CD14-positive monocyte (primary cell): ENCODE results near the gene JARID2. TPM values are rescaled to one million over a fixed set of nuclear protein-coding genes. Genes with fewer than 3 reads are reported as not detected.

ENCODE experiments used
- DNase-seq, 3 donors: peaks; one replicate each; pipeline ENCODE4 v3.0.0-alpha.2; 2011 to 2022
- H2AFZ ChIP-seq: 2 replicates; pipeline ENCODE4 v1.6.0; 2012; ENCODE audit warnings: mild to moderate bottlenecking, low read depth, low read length, inconsistent platforms; ENCODE audit not compliant: insufficient read depth, poor library complexity, severe bottlenecking
- H3K27ac ChIP-seq, 2 donors: 1 replicate in 1 of 2; 2 replicates in 1 of 2; pipeline ENCODE4 v1.5.1; 2012 to 2013; ENCODE audit warnings: low read length in 2 of 2, control low read depth in 1 of 2, inconsistent platforms in 1 of 2, low read depth in 1 of 2, mild to moderate bottlenecking in 1 of 2
- H3K27me3 ChIP-seq, 2 donors: one replicate each; pipeline versions ENCODE4 v1.6.0 to v1.6.1; 2011 to 2013; ENCODE audit warnings: low read length in 2 of 2; ENCODE audit not compliant: control insufficient read depth in 2 of 2, insufficient read depth in 2 of 2
- H3K36me3 ChIP-seq, 2 donors: replicated peaks in 1 of 2; 1 replicate in 1 of 2; 2 replicates in 1 of 2; pipeline versions ENCODE4 v1.5.1 to v1.6.1; 2012 to 2013; ENCODE audit warnings: low read length in 2 of 2, control low read depth in 1 of 2, inconsistent platforms in 1 of 2, mild to moderate bottlenecking in 1 of 2; ENCODE audit not compliant: insufficient read depth in 2 of 2, control insufficient read depth in 1 of 2
- H3K4me1 ChIP-seq, 2 donors: 1 replicate in 1 of 2; 2 replicates in 1 of 2; pipeline versions ENCODE4 v1.5.1 to v1.6.1; 2012 to 2013; ENCODE audit warnings: low read length in 2 of 2, control low read depth in 1 of 2, inconsistent platforms in 1 of 2, mild to moderate bottlenecking in 1 of 2, moderate library complexity in 1 of 2; ENCODE audit not compliant: insufficient read depth in 2 of 2, control insufficient read depth in 1 of 2
- H3K4me2 ChIP-seq: replicated peaks from 2 replicates; pipeline ENCODE3; 2012; ENCODE audit warnings: low read length, moderate library complexity, mild to moderate bottlenecking; ENCODE audit not compliant: poor library complexity, severe bottlenecking; ENCODE audit errors: extremely low read depth
- H3K4me3 ChIP-seq, 3 experiments: fragments of 200-600 bp in 1 of 3; sonication (generic) in 1 of 3; replicated peaks in 1 of 3; 1 replicate in 2 of 3; 2 replicates in 1 of 3; pipeline ENCODE4 v1.5.1; 2011 to 2013; ENCODE audit warnings: low read length in 3 of 3, mild to moderate bottlenecking in 3 of 3, control low read depth in 2 of 3, low read depth in 2 of 3, inconsistent platforms in 1 of 3, moderate library complexity in 1 of 3
- H3K79me2 ChIP-seq: 2 replicates; pipeline ENCODE4 v1.6.0; 2012; ENCODE audit warnings: mild to moderate bottlenecking, control low read depth, inconsistent platforms, low read length, moderate library complexity; ENCODE audit not compliant: insufficient read depth
- H3K9ac ChIP-seq: 2 replicates; pipeline ENCODE4 v1.6.0; 2017; ENCODE audit warnings: low read length, mild to moderate bottlenecking; ENCODE audit not compliant: insufficient read depth, poor library complexity, severe bottlenecking
- H3K9me3 ChIP-seq, 2 donors: replicated peaks in 1 of 2; 1 replicate in 1 of 2; 2 replicates in 1 of 2; pipeline versions ENCODE4 v1.5.1 to v1.6.1; 2012 to 2013; ENCODE audit warnings: low read length in 2 of 2, control low read depth in 1 of 2; ENCODE audit not compliant: control insufficient read depth in 1 of 2, insufficient read depth in 1 of 2
- H4K20me1 ChIP-seq: 2 replicates; pipeline ENCODE4 v1.6.0; 2012; ENCODE audit warnings: mild to moderate bottlenecking, low read length, control low read depth, moderate library complexity; ENCODE audit not compliant: insufficient read depth
- H3K27ac Mint-ChIP-seq, 7 donors: one replicate each; pipeline ENCODE4 v1.8.0; 2020; ENCODE audit warnings: mild to moderate bottlenecking in 7 of 7, mixed read lengths in 7 of 7, moderate library complexity in 6 of 7, inconsistent platforms in 2 of 7
- H3K27me3 Mint-ChIP-seq, 3 donors: one replicate each; pipeline ENCODE4 v1.8.0; 2021 to 2022; ENCODE audit warnings: low read depth in 3 of 3, mild to moderate bottlenecking in 3 of 3, mixed read lengths in 3 of 3, moderate library complexity in 3 of 3, inconsistent platforms in 1 of 3
- H3K36me3 Mint-ChIP-seq, 2 donors: one replicate each; pipeline ENCODE4 v1.8.0; 2020; ENCODE audit warnings: mixed read lengths in 2 of 2, inconsistent platforms in 1 of 2, mild to moderate bottlenecking in 1 of 2
- H3K4me1 Mint-ChIP-seq: one replicate; pipeline ENCODE4 v1.8.0; 2020; ENCODE audit warnings: mild to moderate bottlenecking, mixed read lengths
- H3K4me3 Mint-ChIP-seq, 2 donors: one replicate each; pipeline ENCODE4 v1.8.0; 2020; ENCODE audit warnings: mild to moderate bottlenecking in 2 of 2, mixed read lengths in 2 of 2, moderate library complexity in 1 of 2
- H3K9me3 Mint-ChIP-seq, 7 donors: one replicate each; pipeline ENCODE4 v1.8.0; 2020 to 2022; ENCODE audit warnings: mixed read lengths in 7 of 7, mild to moderate bottlenecking in 6 of 7, moderate library complexity in 6 of 7, inconsistent platforms in 2 of 7
- WGBS: methylation state at CpG from one replicate; pipeline ENCODE4 v1.1.5; 2013; ENCODE audit warnings: missing lambda C conversion rate; ENCODE audit not compliant: insufficient coverage; 5-methylcytosine and 5-hydroxymethylcytosine counted together
- intact Hi-C, 2 donors: fragments of 100-400 bp; cut with micrococcal nuclease; formaldehyde crosslinking; loops; one replicate each; pipeline versions ENCODE4 v1.15.0 to v1.15.1; 2023
- polyA plus RNA-seq, 3 donors: library from polyadenylated mRNA; depleted of rRNA in 1 of 3; unstranded in 2 of 3; stranded (reverse) in 1 of 3; fragments of 300-500 nt in 2 of 3; fragments of >200 nt in 1 of 3; fragmentation: Illumina TruSeq in 2 of 3; gene quantifications; 1 replicate in 2 of 3; 2 replicates in 1 of 3; pipeline ENCODE4 v1.2.3, GENCODE V29; 2012 to 2021
- TF ChIP-seq, protein P1 (sequence below): fragments of 200-600 bp; IDR thresholded peaks from one replicate; pipeline ENCODE4 v1.8.0; 2022; ENCODE audit warnings: antibody characterized with exemption, mild to moderate bottlenecking

Gene JARID2
- polyA plus RNA-seq, 3 donors, result 6.8 to 17.5 (median 12.5) TPM

DNA sequence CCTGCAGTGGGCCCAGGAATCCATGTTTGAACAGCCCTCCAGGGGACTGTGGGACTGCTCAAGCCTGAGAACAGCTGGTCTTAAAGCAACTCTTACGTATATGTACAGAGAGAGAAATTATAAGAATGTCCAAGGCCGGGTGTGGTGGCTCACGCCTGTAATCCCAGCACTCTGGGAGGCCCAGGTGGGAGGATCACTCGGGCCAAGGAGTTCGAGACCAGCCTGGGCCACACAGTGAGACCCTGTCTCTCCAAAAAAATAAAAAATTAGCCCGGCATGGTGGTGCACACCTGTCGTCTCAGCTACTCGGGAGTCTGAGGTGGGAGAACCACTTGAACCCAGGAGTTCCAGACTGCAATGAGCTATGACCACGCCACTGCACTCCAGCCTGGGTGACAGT lies 283.0 kb downstream of the JARID2 start:
- no peak for DNase-seq
- H3K9ac ChIP-seq, result no peak overlapping the region
- peaks cover under 1% of the 10 kb centered on the region for H3K79me2 ChIP-seq
- no peak overlapping the region for H2AFZ ChIP-seq
- H3K36me3 ChIP-seq, result peaks cover 39 to 89% of the 10 kb centered on the region in 2 donors
- H3K4me1 ChIP-seq, result no peaks in the 10 kb centered on the region
- H3K27ac ChIP-seq, result no peak overlapping the region
- no peaks in the 10 kb centered on the region for H3K27me3 Mint-ChIP-seq
- H3K36me3 Mint-ChIP-seq, result peaks cover 70 to 83% of the 10 kb centered on the region in 2 donors
- no peak overlapping the region for H3K27ac Mint-ChIP-seq
- 100% methylated on average over 8 of the region's 9 CpGs for WGBS
- peaks cover 0 to 4% (median 2%) of the 10 kb centered on the region in 7 donors for H3K9me3 Mint-ChIP-seq
- no peak overlapping the region for H3K4me2 ChIP-seq
- H3K27me3 ChIP-seq, result no peaks in the 10 kb centered on the region
- intact Hi-C loops, result no loop called here
- H3K4me1 Mint-ChIP-seq, result peaks cover 2% of the 10 kb centered on the region
- TF ChIP-seq, protein P1, sequence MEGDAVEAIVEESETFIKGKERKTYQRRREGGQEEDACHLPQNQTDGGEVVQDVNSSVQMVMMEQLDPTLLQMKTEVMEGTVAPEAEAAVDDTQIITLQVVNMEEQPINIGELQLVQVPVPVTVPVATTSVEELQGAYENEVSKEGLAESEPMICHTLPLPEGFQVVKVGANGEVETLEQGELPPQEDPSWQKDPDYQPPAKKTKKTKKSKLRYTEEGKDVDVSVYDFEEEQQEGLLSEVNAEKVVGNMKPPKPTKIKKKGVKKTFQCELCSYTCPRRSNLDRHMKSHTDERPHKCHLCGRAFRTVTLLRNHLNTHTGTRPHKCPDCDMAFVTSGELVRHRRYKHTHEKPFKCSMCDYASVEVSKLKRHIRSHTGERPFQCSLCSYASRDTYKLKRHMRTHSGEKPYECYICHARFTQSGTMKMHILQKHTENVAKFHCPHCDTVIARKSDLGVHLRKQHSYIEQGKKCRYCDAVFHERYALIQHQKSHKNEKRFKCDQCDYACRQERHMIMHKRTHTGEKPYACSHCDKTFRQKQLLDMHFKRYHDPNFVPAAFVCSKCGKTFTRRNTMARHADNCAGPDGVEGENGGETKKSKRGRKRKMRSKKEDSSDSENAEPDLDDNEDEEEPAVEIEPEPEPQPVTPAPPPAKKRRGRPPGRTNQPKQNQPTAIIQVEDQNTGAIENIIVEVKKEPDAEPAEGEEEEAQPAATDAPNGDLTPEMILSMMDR, result no peak
- peaks cover 12% of the 10 kb centered on the region for H4K20me1 ChIP-seq
- no peaks in the 10 kb centered on the region for H3K9me3 ChIP-seq
- no peak overlapping the region for H3K4me3 Mint-ChIP-seq
- no peak overlapping the region for H3K4me3 ChIP-seq

DNA sequence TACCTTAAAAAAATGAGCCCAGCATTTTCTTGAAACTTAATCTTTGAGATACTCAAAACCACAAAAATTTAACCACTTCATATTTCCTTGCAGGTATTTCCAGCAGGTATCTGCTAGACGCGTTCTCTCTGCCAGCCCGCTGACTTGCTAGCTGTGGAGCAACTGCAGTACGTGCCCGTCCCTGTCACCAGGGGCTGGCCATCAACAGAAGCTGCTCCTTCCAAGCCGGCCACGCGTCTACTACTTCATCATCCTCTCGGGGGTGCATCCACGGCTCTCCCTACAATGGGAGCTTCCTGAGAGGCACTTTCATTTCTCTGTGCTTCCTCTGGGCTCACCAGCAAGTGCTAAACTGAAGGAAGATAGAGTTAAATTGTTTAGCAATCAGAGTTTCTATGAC lies 284.5 kb downstream of the JARID2 start:
- Mint-ChIP-seq H3K36me3 (peaks cover 66 to 72% of the 10 kb centered on the region in 2 donors), H3K27me3 (no peaks in the 10 kb centered on the region), H3K9me3 (peaks cover 0 to 4% (median 2%) of the 10 kb centered on the region in 7 donors), H3K4me3 (no peak overlapping the region), H3K27ac (peak overlapping the region in 3 of 7 donors; percentile 1 to 65 (median 13)), H3K4me1 (peaks cover 12% of the 10 kb centered on the region)
- WGBS, result 95% methylated on average over 5 of the region's 10 CpGs
- Histone ChIP-seq H3K36me3 (peaks cover 28 to 73% of the 10 kb centered on the region in 2 donors), H3K4me2 (no peak overlapping the region), H3K27ac (peak overlapping the region in 1 of 2 donors; percentile 4), H3K4me1 (peaks cover 8 to 11% of the 10 kb centered on the region in 2 donors), H3K9me3 (no peaks in the 10 kb centered on the region), H2AFZ (no peak overlapping the region), H4K20me1 (peaks cover 3% of the 10 kb centered on the region), H3K79me2 (peaks cover 4% of the 10 kb centered on the region), H3K27me3 (no peaks in the 10 kb centered on the region), H3K4me3 (no peak overlapping the region), H3K9ac (no peak overlapping the region)
- TF ChIP-seq, protein P1, result no peak
- DNase-seq, result peak in 1 of 3 donors; percentile 38
- intact Hi-C loops, result no loop called here
